ENCODE data around the gene ERP44.

- TF ChIP-seq EZH2 (IDR thresholded peaks at IDR 0.05; ENCODE audit: insufficient read depth, poor library complexity, severe bottlenecking) (no peak), EZH2phosphoT487 (IDR thresholded peaks at IDR 0.05; ENCODE audit: insufficient read depth, low read depth) (no peak)
Observed at GRCh38 chr9:99980598-99980997, 118.2 kb downstream of the ERP44 start.

All from GM23248 (cell line).